HL-60/S4 treated with retinoic acid at 250 ng/mL for 4 days and 3 days (cell line): Measurements from ENCODE around the gene ACTN4.

Source experiments
- in situ Hi-C: fragments of 300-500 bp; cut with MboI; formaldehyde crosslinking; loops from 2 replicates; pipeline ENCODE4 v1.7.0; 2022; ENCODE audit warnings: low sequenced_read_pairs

The ACTN4 gene

DNA sequence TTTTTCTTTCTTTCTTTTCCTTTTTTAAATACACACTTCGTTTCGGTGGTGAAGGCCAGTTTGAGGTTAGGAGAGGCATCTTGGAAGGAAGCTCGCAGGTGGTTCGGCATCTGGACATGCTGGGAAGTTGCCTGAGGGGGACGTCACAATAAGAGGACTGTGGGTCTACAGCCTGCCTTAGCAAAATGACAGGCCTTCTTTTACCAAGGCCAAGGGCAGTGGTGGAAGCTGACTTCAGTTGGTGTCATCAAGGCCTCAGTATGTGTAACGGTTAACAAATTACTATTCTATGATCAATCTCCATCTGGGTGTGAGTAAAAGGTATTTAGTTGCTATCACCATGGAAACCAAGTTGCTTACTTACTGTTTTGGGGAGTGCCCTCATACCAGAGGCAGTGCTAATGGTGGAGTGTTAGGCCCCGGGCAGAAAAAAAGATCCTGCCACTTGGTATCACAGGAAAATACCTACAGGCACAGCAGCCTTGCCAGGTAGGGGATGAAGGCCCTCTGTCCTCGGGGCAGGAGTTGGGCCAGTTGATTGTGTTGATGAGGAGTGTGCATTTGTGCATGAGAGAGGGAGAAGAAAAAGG is 10.3 kb downstream of the ACTN4 start:
- in situ Hi-C loops, result no loop called here

GRCh38 chr19:38658462-38659306 is 11.2 kb downstream of the ACTN4 start:
- in situ Hi-C loops, result no loop called here

- in situ Hi-C loops, result no loop called here
Measured at GRCh38 chr19:38660724-38661123, 13.3 kb downstream of the ACTN4 start.

DNA sequence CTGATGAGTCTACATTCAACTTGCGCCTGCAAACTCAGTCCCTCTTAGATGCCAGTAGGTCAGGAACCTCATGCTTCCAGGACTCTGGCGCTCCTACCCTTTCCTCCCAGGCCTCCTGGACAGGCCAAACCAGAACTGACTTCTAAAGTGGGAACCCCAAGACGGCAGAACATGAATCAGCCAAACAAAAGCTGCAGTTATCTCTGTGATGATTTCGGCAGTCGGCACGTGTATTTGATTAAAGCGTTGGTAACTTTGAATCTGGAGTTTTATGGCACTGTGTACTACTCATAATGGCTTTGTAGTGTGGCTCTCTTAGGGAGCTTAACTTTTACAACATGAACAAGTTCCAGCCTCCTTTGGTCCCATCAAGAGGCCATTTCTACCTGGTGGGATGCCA is 13.7 kb downstream of the ACTN4 start:
- in situ Hi-C loops, result no loop called here

DNA sequence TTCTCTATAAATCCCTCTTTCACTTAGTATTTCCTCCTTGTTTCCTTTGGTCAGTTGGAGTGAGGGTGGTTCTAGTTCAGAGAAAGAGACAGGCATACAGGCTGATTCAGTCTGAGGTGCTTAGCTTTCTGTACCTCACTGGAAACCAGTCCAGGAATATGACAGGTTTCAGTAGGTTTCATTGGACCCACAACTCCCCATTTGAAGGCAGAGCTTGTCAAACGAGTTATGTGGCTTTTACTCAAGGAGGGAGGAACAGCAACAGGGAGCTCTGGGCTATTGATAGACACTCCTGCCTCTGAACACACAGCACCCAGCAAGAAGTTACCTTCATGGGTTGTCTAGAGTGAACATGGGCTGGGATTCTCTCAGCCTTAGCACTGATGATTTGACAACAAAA is 14.5 kb downstream of the ACTN4 start:
- in situ Hi-C loops, result no loop called here

DNA sequence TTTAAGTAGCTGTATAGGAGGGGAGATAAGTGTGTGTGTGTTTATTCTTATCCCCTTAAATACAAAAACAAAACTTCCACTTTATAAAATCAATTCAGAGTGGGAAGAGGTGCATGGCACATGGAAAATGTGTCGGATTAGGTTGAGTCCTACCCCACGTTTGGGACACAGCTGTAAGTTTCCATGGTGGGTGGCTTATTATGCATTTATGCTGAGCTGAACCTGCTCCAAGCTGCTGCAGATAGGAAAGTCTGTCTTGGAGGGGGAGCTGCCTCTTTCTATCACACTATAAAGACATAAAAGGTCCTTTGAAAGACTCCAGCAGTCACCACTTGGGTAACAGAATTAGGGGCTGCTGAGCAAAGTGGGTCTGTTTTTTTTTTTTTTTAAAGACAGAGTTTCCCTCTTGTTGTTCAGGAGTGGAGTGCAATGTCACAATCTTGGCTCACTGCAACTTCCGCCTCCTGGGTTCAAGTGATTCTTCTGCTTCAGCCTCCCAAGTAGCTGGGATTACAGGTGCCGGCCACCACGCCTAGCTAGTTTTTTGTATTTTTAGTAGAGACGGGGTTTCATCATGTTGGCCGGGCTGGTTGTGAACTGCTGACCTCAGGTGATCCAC is 15.2 kb downstream of the ACTN4 start:
- in situ Hi-C loops, result no loop called here

GRCh38 chr19:38663156-38663651 is 15.8 kb downstream of the ACTN4 start:
- in situ Hi-C loops, result no loop called here

- in situ Hi-C loops, result no loop called here
Measured at GRCh38 chr19:38663957-38664502, 16.6 kb downstream of the ACTN4 start.

- in situ Hi-C loops, result no loop called here
Measured at GRCh38 chr19:38664503-38665211, 17.2 kb downstream of the ACTN4 start.

DNA sequence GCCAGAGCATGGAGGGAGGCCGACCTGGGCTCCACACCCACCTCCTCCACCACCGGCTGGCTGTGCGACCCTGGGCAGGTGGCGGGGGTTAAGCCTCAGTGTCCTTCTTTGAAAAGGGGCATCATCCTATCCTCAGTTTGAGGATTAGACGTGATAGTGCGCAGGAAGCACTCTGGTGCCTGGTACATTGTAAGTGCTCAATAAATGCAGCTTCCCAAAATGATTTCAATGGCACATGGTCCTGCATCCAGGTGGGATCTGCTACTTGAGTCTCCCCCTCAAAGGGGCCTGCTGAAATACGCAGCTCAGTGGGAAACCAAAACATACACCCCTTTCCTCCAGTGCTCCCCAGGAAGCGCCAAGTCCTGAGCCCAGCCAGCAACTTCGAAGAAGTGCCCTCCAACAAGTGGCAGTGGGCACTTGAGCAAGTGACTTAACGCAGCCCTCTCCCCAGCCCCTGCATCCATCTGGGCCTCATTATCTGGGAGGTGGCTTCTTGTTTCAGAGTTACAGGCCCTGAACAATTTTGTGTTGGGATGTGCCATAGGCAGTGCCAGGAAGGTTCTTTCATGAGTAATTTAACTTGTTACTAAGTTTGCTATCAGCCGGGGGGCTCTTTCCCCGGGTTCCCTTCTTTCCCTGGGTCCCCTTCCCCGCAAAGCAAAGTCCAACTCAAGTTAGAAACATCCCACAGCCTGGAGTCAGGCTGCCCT is 17.9 kb downstream of the ACTN4 start:
- in situ Hi-C loops, result no loop called here

GRCh38 chr19:38665950-38666662 is 18.7 kb downstream of the ACTN4 start:
- in situ Hi-C loops, result no loop called here

- in situ Hi-C loops, result no loop called here
Measured at GRCh38 chr19:38666663-38667511, 19.4 kb downstream of the ACTN4 start.

- in situ Hi-C loops, result no loop called here
Measured at GRCh38 chr19:38667661-38668171, 20.3 kb downstream of the ACTN4 start.

DNA sequence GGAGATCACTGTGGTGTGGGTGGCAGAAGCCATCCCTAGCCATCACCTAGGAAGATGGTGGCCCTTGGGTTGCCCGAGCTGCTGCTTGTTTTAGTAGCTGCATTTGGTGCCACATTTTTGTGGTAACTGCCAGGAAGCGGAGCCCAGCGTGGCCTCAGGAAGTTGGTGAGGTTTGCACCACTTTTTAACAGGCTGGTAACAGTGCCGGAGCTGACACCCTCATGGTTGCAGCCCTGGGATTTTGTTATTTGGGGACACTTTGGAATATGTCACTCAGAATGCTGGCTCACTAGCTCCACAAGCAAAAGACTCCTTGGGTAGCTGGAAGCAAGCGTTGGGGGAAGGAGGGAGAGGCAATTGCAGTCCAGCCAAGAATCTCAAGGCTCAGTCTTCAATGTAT is 22.1 kb downstream of the ACTN4 start:
- in situ Hi-C loops, result no loop called here

DNA sequence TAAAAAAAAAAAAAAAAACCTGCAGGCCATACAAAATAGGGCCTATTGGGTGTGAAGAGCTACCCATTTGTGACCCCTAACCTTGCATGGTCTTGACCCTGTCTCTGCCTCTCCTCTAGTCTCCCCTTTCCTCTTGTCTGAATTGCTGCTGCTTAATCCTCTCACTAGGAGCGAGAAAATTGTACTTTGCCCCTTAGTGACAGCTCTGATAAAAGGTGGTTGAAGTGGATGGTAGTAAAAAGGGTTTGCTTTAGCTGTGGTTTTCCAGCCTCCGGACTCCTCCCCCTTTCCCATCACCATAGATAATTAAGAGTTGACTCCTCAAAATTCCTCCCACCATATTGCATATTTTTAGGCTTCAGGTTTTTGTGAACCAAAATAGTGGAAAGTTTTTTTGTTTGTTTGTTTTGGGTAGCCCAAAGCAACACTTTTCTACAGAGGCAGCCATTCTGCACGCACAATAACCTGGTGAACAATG is 23.5 kb downstream of the ACTN4 start:
- in situ Hi-C loops, result no loop called here

DNA sequence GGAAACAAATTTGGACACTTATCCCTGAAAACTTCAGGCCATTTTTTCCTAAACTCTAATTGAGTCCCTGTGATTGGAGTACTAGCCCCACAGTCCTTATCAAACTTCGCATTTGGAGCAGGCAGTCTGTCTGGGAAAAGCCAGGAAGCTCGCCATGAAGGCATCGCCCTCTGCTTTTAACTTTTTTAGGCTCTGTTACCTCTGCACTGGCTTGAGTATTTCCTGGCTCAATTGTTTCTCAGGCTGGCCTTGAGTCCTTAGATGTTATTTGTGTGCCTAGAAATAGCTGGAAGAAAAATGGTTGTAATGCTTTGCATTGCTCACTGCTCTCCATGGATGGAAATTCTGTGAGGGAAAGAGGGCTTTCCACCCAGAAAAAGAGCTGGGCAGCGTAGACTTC is 24.2 kb downstream of the ACTN4 start:
- in situ Hi-C loops, result no loop called here

DNA sequence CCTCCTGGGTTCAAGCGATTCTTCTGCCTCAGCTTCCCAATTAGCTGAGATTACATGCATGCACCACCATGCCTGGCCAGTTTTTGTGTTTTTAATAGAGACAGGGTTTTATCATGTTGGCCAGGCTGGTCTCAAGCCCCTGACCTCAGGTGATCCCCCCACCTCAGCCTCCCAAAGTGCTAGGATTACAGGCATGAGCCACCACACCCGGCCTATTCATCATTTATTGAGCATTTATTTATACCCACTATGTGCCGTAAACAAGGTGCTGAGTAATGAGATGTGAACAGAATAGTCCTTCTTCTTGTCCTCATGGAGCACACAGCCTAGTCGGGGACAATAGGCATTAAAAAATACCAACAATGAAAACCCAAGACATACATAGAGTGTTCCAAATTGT is 25.6 kb downstream of the ACTN4 start:
- in situ Hi-C loops, result no loop called here

GRCh38 chr19:38674388-38675171 is 27.1 kb downstream of the ACTN4 start:
- in situ Hi-C loops, result no loop called here
